Measurements from ENCODE around the gene SLC38A9. TPM values are rescaled to one million over a fixed set of nuclear protein-coding genes. Genes with fewer than 3 reads are reported as not detected.

SLC38A9 gene
- total and polyA plus RNA-seq, 9 of the 15 experiments (the other 6 are each of a cell fraction or from before 2014, with no cell fraction given): 14.0 to 34.5 (median 20.7) TPM

- no peak overlapping the region for H3K27ac ChIP-seq (ENCODE audit: extremely low read depth, low read depth, low read length)
- no peaks in the 10 kb centered on the region for H3K4me1 ChIP-seq (replicated peaks in 1 of 2; ENCODE audit: control insufficient read depth in 2 of 2, insufficient read depth in 2 of 2, low read length in 2 of 2)
- H3K9me3 ChIP-seq (replicated peaks; ENCODE audit: control insufficient read depth, insufficient read depth, low read depth, low read length): no peaks in the 10 kb centered on the region
- no peaks in the 10 kb centered on the region for H3K36me3 ChIP-seq (ENCODE audit: control insufficient read depth, insufficient read depth, low read length)
- FAIRE-seq: no peak
- H3K9ac ChIP-seq (ENCODE audit: insufficient read depth in 1 of 2, low read depth in 2 of 2, low read length in 2 of 2): no peak overlapping the region
- no peak for TF ChIP-seq CTCFL (IDR thresholded peaks at IDR 0.05; ENCODE audit: borderline replicate concordance, insufficient read depth, low read depth, low read length, poor library complexity, severe bottlenecking)
- TF ChIP-seq CEBPB (tag; IDR thresholded peaks at IDR 0.05): peak; percentile 76
- no peak for TF ChIP-seq CEBPG (CRISPR knock-in tag; IDR thresholded peaks at IDR 0.05)
- TF ChIP-seq CEBPG (tag; conservative IDR thresholded peaks at IDR 0.05 in 1 of 2, IDR thresholded peaks at IDR 0.05 in 1 of 2): peak in 1 of 2 experiments; percentile 60; a peak in 2 of 4 replicates
- H3K79me2 ChIP-seq (ENCODE audit: control insufficient read depth, insufficient read depth, low read length): no peaks in the 10 kb centered on the region
- ATAC-seq: no peak
- H3K27me3 ChIP-seq (ENCODE audit: control insufficient read depth in 2 of 2, insufficient read depth in 2 of 2, low read length in 2 of 2): no peaks in the 10 kb centered on the region
- no peaks in the 10 kb centered on the region for H4K20me1 ChIP-seq (replicated peaks; ENCODE audit: control insufficient read depth, insufficient read depth, low read length)
- POLR2A ChIA-PET: no interaction called here
- no TSS peak for BruUV-seq (replicated peaks)
- H3K4me2 ChIP-seq (ENCODE audit: insufficient read depth, low read length): no peak overlapping the region
- in situ Hi-C loops (cut with MboI): no loop called here
- H3K9me1 ChIP-seq (ENCODE audit: control insufficient read depth, insufficient read depth, low read length): no peaks in the 10 kb centered on the region
- intact Hi-C loops (cut with micrococcal nuclease): no loop called here
- DNase-seq (ENCODE audit: extremely low read depth in 1 of 4, low spot score in 3 of 4): no peak
- whole genome bisulfite sequencing (ENCODE audit: insufficient coverage, low coverage, missing lambda C conversion rate): 39% methylated on average over 8 of the region's 8 CpGs
- CTCF ChIA-PET (ENCODE audit: low intra/inter-chr PET ratio): no interaction called here
- no peak overlapping the region for H3K4me3 ChIP-seq
- no peak overlapping the region for H2AFZ ChIP-seq (ENCODE audit: low read depth, low read length)
These were observed 87.1 kb downstream of the SLC38A9 start for GRCh38 chr5:55624841-55625588.
